Neural progenitor cell (in vitro differentiated cells): Measurements from ENCODE around the gene FBXO7. TPM values are rescaled to one million over a fixed set of nuclear protein-coding genes. Genes with fewer than 3 reads are reported as not detected.

Experiments
- DNase-seq: peaks from one replicate; pipeline ENCODE4 v3.0.0-alpha.2; 2016; ENCODE audit warnings: low spot score
- H2AFZ ChIP-seq: fragments of 200-600 bp; sonication (generic); replicated peaks from 2 replicates; pipeline ENCODE4 v1.6.1; 2016; ENCODE audit warnings: antibody characterized with exemption
- H3F3A ChIP-seq: fragments of 200-600 bp; sonication (generic); 2 replicates; pipeline ENCODE4 v1.6.1; 2016; ENCODE audit warnings: antibody characterized with exemption, low read depth
- H3K27ac ChIP-seq: fragments of 200-600 bp; sonication (generic); 2 replicates; pipeline ENCODE4 v1.5.1; 2016; ENCODE audit warnings: mild to moderate bottlenecking
- H3K27me3 ChIP-seq: fragments of 200-600 bp; sonication (generic); 2 replicates; pipeline ENCODE4 v1.6.1; 2016; ENCODE audit warnings: mild to moderate bottlenecking, moderate library complexity
- H3K36me3 ChIP-seq: fragments of 200-600 bp; sonication (generic); 2 replicates; pipeline ENCODE4 v1.5.1; 2016
- H3K4me1 ChIP-seq: fragments of 200-600 bp; sonication (generic); 2 replicates; pipeline ENCODE4 v1.6.1; 2016; ENCODE audit warnings: mixed run types
- H3K4me2 ChIP-seq: fragments of 200-600 bp; sonication (generic); 2 replicates; pipeline ENCODE4 v1.6.1; 2016
- H3K4me3 ChIP-seq: fragments of 200-600 bp; sonication (generic); 2 replicates; pipeline ENCODE4 v1.5.1; 2016
- H3K79me2 ChIP-seq: fragments of 200-600 bp; sonication (generic); 2 replicates; pipeline ENCODE4 v1.6.1; 2016; ENCODE audit warnings: low read depth
- H3K9ac ChIP-seq: fragments of 200-600 bp; sonication (generic); 2 replicates; pipeline ENCODE4 v1.6.1; 2016
- H3K9me3 ChIP-seq: fragments of 200-600 bp; sonication (generic); 2 replicates; pipeline ENCODE4 v1.5.1; 2016; ENCODE audit warnings: low read depth
- H4K20me1 ChIP-seq: fragments of 200-600 bp; sonication (generic); 2 replicates; pipeline ENCODE4 v1.6.1; 2016; ENCODE audit warnings: low read depth
- H3K27ac Mint-ChIP-seq: 3 replicates; pipeline ENCODE4 v1.8.0; 2021; ENCODE audit warnings: mixed read lengths
- H3K27me3 Mint-ChIP-seq: 2 replicates; pipeline ENCODE4 v1.8.0; 2022; ENCODE audit warnings: low read depth, mild to moderate bottlenecking, inconsistent platforms, moderate library complexity, mixed read lengths; ENCODE audit not compliant: insufficient read depth
- H3K36me3 Mint-ChIP-seq: 3 replicates; pipeline ENCODE4 v1.8.0; 2021; ENCODE audit warnings: mixed read lengths
- H3K4me1 Mint-ChIP-seq: 3 replicates; pipeline ENCODE4 v1.8.0; 2021; ENCODE audit warnings: mixed read lengths
- H3K4me3 Mint-ChIP-seq: 3 replicates; pipeline ENCODE4 v1.8.0; 2021; ENCODE audit warnings: mild to moderate bottlenecking, moderate library complexity, mixed read lengths
- H3K9me3 Mint-ChIP-seq: 3 replicates; pipeline ENCODE4 v1.8.0; 2020; ENCODE audit warnings: mixed read lengths
- CTCF ChIP-seq: fragments of 200-600 bp; sonication (generic); IDR thresholded peaks from 2 replicates; pipeline ENCODE4 v1.5.1; 2017; ENCODE audit warnings: antibody characterized with exemption, mild to moderate bottlenecking
- EZH2 ChIP-seq: fragments of 200-600 bp; sonication (generic); IDR thresholded peaks from 2 replicates; pipeline ENCODE4 v1.6.1; 2017; ENCODE audit warnings: antibody characterized with exemption, mild to moderate bottlenecking, moderate library complexity
- EZH2phosphoT487 ChIP-seq: fragments of 200-600 bp; sonication (generic); IDR thresholded peaks from 2 replicates; pipeline ENCODE4 v1.6.1; 2017; ENCODE audit warnings: antibody characterized with exemption
- total RNA-seq: library from RNA; depleted of rRNA; stranded (reverse); fragments of >200 nt; gene quantifications from 2 replicates; pipeline ENCODE4 v1.2.3, GENCODE V29; 2015; ENCODE audit warnings: low replicate concordance

Gene FBXO7
- total RNA-seq, 1 donor from 2014 or later, result 65.2 TPM

DNA sequence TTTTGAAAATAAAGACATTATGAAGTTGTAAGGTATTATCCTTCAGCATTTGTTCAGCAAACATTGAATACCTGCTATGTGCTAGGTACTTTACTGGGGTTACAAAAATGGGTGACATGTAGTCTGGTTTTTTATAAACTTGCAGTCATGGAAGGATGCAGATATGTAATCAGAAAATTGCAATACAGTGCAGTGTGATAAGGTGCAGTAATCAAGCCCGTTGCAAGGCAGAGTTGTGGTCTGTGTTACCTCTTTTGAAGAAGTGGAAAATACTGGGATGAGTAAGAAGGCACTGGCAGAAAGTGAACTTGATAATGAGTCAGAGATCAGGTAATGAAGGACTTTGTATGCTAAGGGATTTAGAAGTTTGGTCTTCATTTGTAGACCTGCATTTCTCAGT lies 8.1 kb downstream of the FBXO7 start:
- H2AFZ ChIP-seq, result no peak overlapping the region
- no peaks in the 10 kb centered on the region for H3K4me1 ChIP-seq
- H3K27me3 ChIP-seq, result no peaks in the 10 kb centered on the region
- H3K27ac ChIP-seq, result no peak overlapping the region
- Mint-ChIP-seq H3K36me3 (peaks cover 16% of the 10 kb centered on the region), H3K4me3 (no peak overlapping the region), H3K9me3 (no peaks in the 10 kb centered on the region), H3K4me1 (no peaks in the 10 kb centered on the region), H3K27ac (no peak overlapping the region), H3K27me3 (no peaks in the 10 kb centered on the region)
- no peak overlapping the region for H3K4me3 ChIP-seq
- no peaks in the 10 kb centered on the region for H3F3A ChIP-seq
- TF ChIP-seq EZH2, result no peak
- no peak for TF ChIP-seq EZH2phosphoT487
- no peak for TF ChIP-seq CTCF
- peaks cover 3% of the 10 kb centered on the region for H3K36me3 ChIP-seq
- H4K20me1 ChIP-seq, result peaks cover 63% of the 10 kb centered on the region
- peaks cover 35% of the 10 kb centered on the region for H3K79me2 ChIP-seq
- no peak overlapping the region for H3K9ac ChIP-seq
- no peaks in the 10 kb centered on the region for H3K9me3 ChIP-seq
- no peak for DNase-seq
- no peak overlapping the region for H3K4me2 ChIP-seq

DNA sequence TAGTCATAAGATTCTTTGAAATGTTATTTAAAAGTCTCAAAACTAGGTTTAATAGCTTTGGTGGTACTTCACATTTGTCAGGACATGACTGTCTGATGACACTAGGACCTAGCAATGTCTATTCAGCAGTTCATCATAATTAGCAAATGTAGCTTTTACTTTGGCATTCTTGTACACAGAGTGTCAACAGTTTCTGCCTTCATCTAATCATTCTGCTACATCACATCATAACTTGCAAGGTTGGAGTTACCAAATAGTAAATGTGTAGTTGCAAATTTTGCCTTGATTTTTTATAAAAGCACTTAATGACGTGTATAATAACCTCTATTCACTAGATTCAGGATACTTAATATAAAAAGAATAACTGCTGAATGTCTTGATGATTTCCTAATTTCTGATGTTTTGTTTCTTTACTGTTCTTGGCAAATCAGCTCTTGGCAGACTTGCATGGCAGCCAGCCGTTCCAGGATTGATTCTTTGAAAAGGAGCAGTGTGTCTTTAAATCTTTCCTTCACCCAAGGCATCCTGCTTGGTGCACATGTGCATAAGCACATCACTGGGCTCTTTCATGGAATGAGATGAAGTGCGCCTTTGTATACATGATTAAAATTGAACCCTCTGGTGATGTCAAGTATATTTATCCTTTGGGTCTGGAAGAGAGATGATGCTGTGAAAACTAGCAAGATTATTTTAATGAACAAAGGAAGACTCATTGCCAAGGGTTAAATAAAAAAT lies 12.2 kb downstream of the FBXO7 start:
- H3K4me3 ChIP-seq, result no peak overlapping the region
- H3K79me2 ChIP-seq, result peaks cover 14% of the 10 kb centered on the region
- H3K27me3 ChIP-seq, result no peaks in the 10 kb centered on the region
- H3K9me3 ChIP-seq, result no peaks in the 10 kb centered on the region
- peaks cover 5% of the 10 kb centered on the region for H3K36me3 ChIP-seq
- no peaks in the 10 kb centered on the region for H3K4me1 ChIP-seq
- H3K36me3 Mint-ChIP-seq, result peaks cover 13% of the 10 kb centered on the region
- H3K9me3 Mint-ChIP-seq, result no peaks in the 10 kb centered on the region
- no peak overlapping the region for H3K4me3 Mint-ChIP-seq
- H2AFZ ChIP-seq, result no peak overlapping the region
- TF ChIP-seq EZH2 (no peak), EZH2phosphoT487 (no peak), CTCF (no peak)
- H3K9ac ChIP-seq, result no peak overlapping the region
- no peaks in the 10 kb centered on the region for H3K4me1 Mint-ChIP-seq
- no peaks in the 10 kb centered on the region for H3K27me3 Mint-ChIP-seq
- H3K27ac Mint-ChIP-seq, result no peak overlapping the region
- DNase-seq, result no peak
- no peak overlapping the region for H3K4me2 ChIP-seq
- peaks cover 30% of the 10 kb centered on the region for H4K20me1 ChIP-seq
- no peak overlapping the region for H3K27ac ChIP-seq
- H3F3A ChIP-seq, result no peaks in the 10 kb centered on the region

DNA sequence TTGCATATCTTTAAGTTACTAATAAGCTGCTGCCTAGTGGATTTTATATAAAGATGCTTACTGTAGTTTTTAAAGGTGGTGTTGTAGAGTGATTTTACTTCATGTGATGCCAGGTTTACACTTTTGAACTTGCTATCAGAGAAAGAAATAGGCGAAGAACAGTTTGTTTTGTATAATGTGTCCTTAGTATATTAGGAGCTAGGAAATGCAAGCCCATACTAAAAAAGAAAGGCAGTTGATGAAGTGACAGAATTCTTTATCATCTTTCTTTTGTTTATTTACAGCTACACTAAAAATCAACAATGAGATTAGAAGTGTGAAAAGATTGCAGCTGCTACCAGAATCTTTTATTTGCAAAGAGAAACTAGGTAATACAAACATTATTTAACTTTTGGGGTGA lies 12.8 kb downstream of the FBXO7 start:
- no peak overlapping the region for H2AFZ ChIP-seq
- peaks cover 25% of the 10 kb centered on the region for H4K20me1 ChIP-seq
- peaks cover 15% of the 10 kb centered on the region for H3K36me3 Mint-ChIP-seq
- no peaks in the 10 kb centered on the region for H3K4me1 Mint-ChIP-seq
- no peak overlapping the region for H3K27ac Mint-ChIP-seq
- peaks cover 8% of the 10 kb centered on the region for H3K79me2 ChIP-seq
- H3K27ac ChIP-seq, result no peak overlapping the region
- H3K36me3 ChIP-seq, result peaks cover 5% of the 10 kb centered on the region
- H3K9ac ChIP-seq, result no peak overlapping the region
- no peak overlapping the region for H3K4me3 ChIP-seq
- no peak overlapping the region for H3K4me2 ChIP-seq
- no peaks in the 10 kb centered on the region for H3K27me3 Mint-ChIP-seq
- no peak for TF ChIP-seq EZH2phosphoT487
- TF ChIP-seq CTCF, result no peak
- TF ChIP-seq EZH2, result no peak
- H3F3A ChIP-seq, result no peaks in the 10 kb centered on the region
- H3K9me3 ChIP-seq, result no peaks in the 10 kb centered on the region
- H3K4me1 ChIP-seq, result no peaks in the 10 kb centered on the region
- no peaks in the 10 kb centered on the region for H3K27me3 ChIP-seq
- no peak overlapping the region for H3K4me3 Mint-ChIP-seq
- DNase-seq, result no peak
- no peaks in the 10 kb centered on the region for H3K9me3 Mint-ChIP-seq
